ENCODE data around the gene ASB8.

Gene ASB8

GRCh38 chr12:48157018-48157888, at the start of gene ASB8:
Gene ASB8 (minus strand): TSS chr12:48157515. CDS start chr12:48153496, 4,019 bp downstream.
- TF ChIP-seq ZFP30 (CRISPR knock-in tag; IDR thresholded peaks at IDR 0.05) (no peak), CSDC2 (CRISPR knock-in tag; IDR thresholded peaks at IDR 0.05) (no peak), TOX (CRISPR knock-in tag; IDR thresholded peaks at IDR 0.05; ENCODE audit: borderline replicate concordance) (no peak)
- TF ChIP-seq, protein P1, sequence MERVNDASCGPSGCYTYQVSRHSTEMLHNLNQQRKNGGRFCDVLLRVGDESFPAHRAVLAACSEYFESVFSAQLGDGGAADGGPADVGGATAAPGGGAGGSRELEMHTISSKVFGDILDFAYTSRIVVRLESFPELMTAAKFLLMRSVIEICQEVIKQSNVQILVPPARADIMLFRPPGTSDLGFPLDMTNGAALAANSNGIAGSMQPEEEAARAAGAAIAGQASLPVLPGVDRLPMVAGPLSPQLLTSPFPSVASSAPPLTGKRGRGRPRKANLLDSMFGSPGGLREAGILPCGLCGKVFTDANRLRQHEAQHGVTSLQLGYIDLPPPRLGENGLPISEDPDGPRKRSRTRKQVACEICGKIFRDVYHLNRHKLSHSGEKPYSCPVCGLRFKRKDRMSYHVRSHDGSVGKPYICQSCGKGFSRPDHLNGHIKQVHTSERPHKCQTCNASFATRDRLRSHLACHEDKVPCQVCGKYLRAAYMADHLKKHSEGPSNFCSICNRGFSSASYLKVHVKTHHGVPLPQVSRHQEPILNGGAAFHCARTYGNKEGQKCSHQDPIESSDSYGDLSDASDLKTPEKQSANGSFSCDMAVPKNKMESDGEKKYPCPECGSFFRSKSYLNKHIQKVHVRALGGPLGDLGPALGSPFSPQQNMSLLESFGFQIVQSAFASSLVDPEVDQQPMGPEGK (CRISPR knock-in tag; IDR thresholded peaks at IDR 0.05; ENCODE audit: borderline replicate concordance): peak; percentile 82; the same call in 1 of the 2 replicates
- ATAC-seq: peak; percentile 95

GRCh38 chr12:48203192-48203591, 45.9 kb upstream of the ASB8 start, which contains the start of gene OR10AD1:
Gene OR10AD1 (minus strand): TSS chr12:48203292. CDS start chr12:48203292, 0 bp downstream.
- no peak for ATAC-seq
- TF ChIP-seq TSHZ2 (CRISPR knock-in tag; IDR thresholded peaks at IDR 0.05): no peak
- no peak for TF ChIP-seq ZNF70 (CRISPR knock-in tag; IDR thresholded peaks at IDR 0.05)
- no peak for TF ChIP-seq SNAI2 (CRISPR knock-in tag; IDR thresholded peaks at IDR 0.05)
- no peak for TF ChIP-seq TOX (CRISPR knock-in tag; IDR thresholded peaks at IDR 0.05; ENCODE audit: borderline replicate concordance)
- TF ChIP-seq RARB (CRISPR knock-in tag; IDR thresholded peaks at IDR 0.05): no peak
- no peak for TF ChIP-seq ISL1 (CRISPR knock-in tag; IDR thresholded peaks at IDR 0.05)
- no peak for TF ChIP-seq BACH2 (CRISPR knock-in tag; IDR thresholded peaks at IDR 0.05; ENCODE audit: borderline replicate concordance)
- TF ChIP-seq POU6F1 (CRISPR knock-in tag; IDR thresholded peaks at IDR 0.05; ENCODE audit: borderline replicate concordance, low read depth): no peak
- no peak for TF ChIP-seq GLIS3 (CRISPR knock-in tag; IDR thresholded peaks at IDR 0.05)
- TF ChIP-seq CSRNP3 (CRISPR knock-in tag; IDR thresholded peaks at IDR 0.05): no peak

GRCh38 chr12:48202766-48203165, 45.5 kb upstream of the ASB8 start:
- TF ChIP-seq ZNF565 (CRISPR knock-in tag; conservative IDR thresholded peaks at IDR 0.05; ENCODE audit: low read depth) (no peak), ESRRG (CRISPR knock-in tag; IDR thresholded peaks at IDR 0.05) (no peak), TSHZ2 (CRISPR knock-in tag; IDR thresholded peaks at IDR 0.05) (no peak)
- no peak for ATAC-seq

DNA sequence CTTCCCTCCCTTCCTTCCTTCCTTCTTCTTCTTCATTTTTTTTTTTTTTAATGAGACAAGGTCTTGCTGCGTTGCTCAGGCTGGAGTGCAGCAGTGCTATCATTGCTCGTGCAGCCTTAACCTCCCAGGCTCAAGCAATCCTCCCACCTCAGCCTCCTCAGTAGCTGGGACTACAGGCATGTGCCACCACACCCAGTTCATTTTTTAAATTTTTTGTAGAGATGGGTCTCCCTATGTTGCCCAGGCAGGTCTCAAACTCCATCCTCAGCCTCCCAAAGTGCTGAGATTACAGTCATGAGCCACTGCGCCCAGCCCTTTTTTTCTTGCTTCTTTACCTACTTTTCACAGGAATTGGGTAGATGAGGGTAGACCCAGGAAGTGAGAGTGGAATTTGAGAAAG, 44.2 kb upstream of the ASB8 start:
- ATAC-seq: no peak
- TF ChIP-seq ISL1 (CRISPR knock-in tag; IDR thresholded peaks at IDR 0.05): no peak
- no peak for TF ChIP-seq ARNTL (CRISPR knock-in tag; IDR thresholded peaks at IDR 0.05; ENCODE audit: borderline replicate concordance, low read depth)
- no peak for TF ChIP-seq CSDC2 (CRISPR knock-in tag; IDR thresholded peaks at IDR 0.05)
- TF ChIP-seq TOX (CRISPR knock-in tag; IDR thresholded peaks at IDR 0.05; ENCODE audit: borderline replicate concordance): no peak
- TF ChIP-seq TSHZ2 (CRISPR knock-in tag; IDR thresholded peaks at IDR 0.05): no peak
- TF ChIP-seq SNAI2 (CRISPR knock-in tag; IDR thresholded peaks at IDR 0.05): no peak
- TF ChIP-seq ZC3H10 (CRISPR knock-in tag; IDR thresholded peaks at IDR 0.05): no peak
- TF ChIP-seq ZNF8 (CRISPR knock-in tag; IDR thresholded peaks at IDR 0.05): no peak
- no peak for TF ChIP-seq GLIS3 (CRISPR knock-in tag; IDR thresholded peaks at IDR 0.05)
- TF ChIP-seq ESRRG (CRISPR knock-in tag; IDR thresholded peaks at IDR 0.05): no peak
- no peak for TF ChIP-seq RARB (CRISPR knock-in tag; IDR thresholded peaks at IDR 0.05)
